DOHH2 (cell line): ENCODE measurements around the gene CDH2.

Source experiments
- H3F3A ChIP-seq: fragments of 200-600 bp; sonication (generic), shearing (Covaris generic); 2 replicates; pipeline ENCODE4 v1.6.0; 2016; ENCODE audit warnings: antibody characterized with exemption, mild to moderate bottlenecking; ENCODE audit not compliant: control insufficient read depth, insufficient read depth
- H3K27ac ChIP-seq: fragments of 200-600 bp; sonication (generic); 2 replicates; pipeline ENCODE4 v1.5.1; 2014; ENCODE audit warnings: low read depth, mild to moderate bottlenecking, low read length, moderate library complexity
- H3K27me3 ChIP-seq: fragments of 200-600 bp; sonication (generic); 2 replicates; pipeline ENCODE4 v1.6.1; 2014; ENCODE audit warnings: mild to moderate bottlenecking, low read length, mixed read lengths; ENCODE audit not compliant: control insufficient read depth
- H3K36me3 ChIP-seq: fragments of 200-600 bp; sonication (generic); 2 replicates; pipeline ENCODE4 v1.6.1; 2014; ENCODE audit warnings: mild to moderate bottlenecking, low read length, moderate library complexity, mixed read lengths; ENCODE audit not compliant: control insufficient read depth
- H3K4me1 ChIP-seq: fragments of 200-600 bp; sonication (generic); 2 replicates; pipeline ENCODE4 v1.6.1; 2014; ENCODE audit warnings: mild to moderate bottlenecking, low read length, mixed read lengths; ENCODE audit not compliant: control insufficient read depth
- H3K4me2 ChIP-seq: fragments of 200-600 bp; sonication (generic); 2 replicates; pipeline ENCODE4 v1.6.0; 2014; ENCODE audit warnings: mild to moderate bottlenecking, low read length, moderate library complexity
- H3K4me3 ChIP-seq: fragments of 200-600 bp; sonication (generic); 2 replicates; pipeline ENCODE4 v1.5.1; 2014; ENCODE audit warnings: mild to moderate bottlenecking, low read length, mixed read lengths
- H3K79me2 ChIP-seq: fragments of 200-600 bp; sonication (generic); 2 replicates; pipeline ENCODE4 v1.6.1; 2014; ENCODE audit warnings: mild to moderate bottlenecking, low read length, mixed read lengths; ENCODE audit not compliant: control insufficient read depth
- H3K9me2 ChIP-seq: fragments of 200-600 bp; sonication (generic); replicated peaks from 2 replicates; pipeline ENCODE4 v1.6.1; 2014; ENCODE audit warnings: mild to moderate bottlenecking, low read length, mixed read lengths; ENCODE audit not compliant: control insufficient read depth
- H3K9me3 ChIP-seq: fragments of 200-600 bp; sonication (generic); 2 replicates; pipeline ENCODE4 v1.6.1; 2014; ENCODE audit warnings: antibody characterized with exemption, low read length, mixed read lengths; ENCODE audit not compliant: control insufficient read depth, insufficient read depth
- H4K20me1 ChIP-seq: fragments of 200-600 bp; sonication (generic); 2 replicates; pipeline ENCODE4 v1.6.0; 2014; ENCODE audit warnings: low read depth, mild to moderate bottlenecking, antibody characterized with exemption, low read length, moderate library complexity; ENCODE audit not compliant: control insufficient read depth, insufficient read depth
- EZH2phosphoT487 ChIP-seq: fragments of 200-600 bp; sonication (generic); IDR thresholded peaks from 2 replicates; pipeline ENCODE4 v1.6.1; 2017; ENCODE audit warnings: borderline replicate concordance, mild to moderate bottlenecking, antibody characterized with exemption, low read length, moderate library complexity, mixed read lengths
- TF ChIP-seq, protein P1 (sequence below): fragments of 200-600 bp; sonication (generic); IDR thresholded peaks from one replicate; pipeline ENCODE4 v1.5.1; 2014; ENCODE audit warnings: antibody characterized with exemption, mild to moderate bottlenecking, low read depth, low read length; ENCODE audit not compliant: poor library complexity, severe bottlenecking

Gene CDH2

DNA sequence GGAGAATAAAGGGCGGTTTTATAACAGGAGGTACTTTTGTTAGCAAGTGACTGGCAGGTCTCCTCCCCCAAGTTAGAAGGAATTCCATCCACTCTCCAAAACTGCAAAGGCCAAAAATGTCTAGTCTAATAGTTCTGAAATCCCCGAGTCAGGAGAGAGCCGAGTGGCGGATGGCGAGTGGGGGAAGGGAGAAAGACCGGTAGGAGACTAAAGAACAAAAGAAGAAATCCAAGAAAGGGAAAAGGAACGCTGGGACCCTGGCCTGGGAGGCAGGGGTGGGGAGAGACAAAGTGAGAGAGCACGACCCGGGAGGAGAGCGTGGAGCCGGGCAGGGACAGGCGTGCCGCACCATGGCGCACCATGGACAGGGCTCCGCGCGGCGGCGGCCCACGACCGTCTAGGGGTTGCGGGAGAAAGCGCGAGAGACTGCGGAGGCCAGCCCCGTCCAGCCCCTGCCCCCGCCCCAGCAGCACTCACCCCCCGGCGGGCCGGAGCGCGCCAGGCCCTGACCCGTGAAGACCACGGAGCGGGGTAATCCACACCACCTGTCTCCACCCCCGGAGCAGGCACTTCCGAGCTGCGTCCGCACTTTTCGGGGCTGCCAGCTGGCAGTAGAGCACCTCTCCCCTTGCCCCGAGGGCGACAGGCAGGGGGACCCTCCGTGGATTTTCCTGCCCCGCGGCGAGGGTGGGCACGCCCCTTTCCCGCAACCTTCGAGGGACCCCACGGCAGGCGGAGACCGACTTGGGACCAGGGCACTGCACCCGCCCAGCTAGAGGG, 1.6 kb downstream of the CDH2 start:
- Histone ChIP-seq H3K36me3 (no peaks in the 10 kb centered on the region), H3K27ac (no peak overlapping the region), H4K20me1 (no peaks in the 10 kb centered on the region), H3K9me2 (no peaks in the 10 kb centered on the region), H3K4me2 (no peak overlapping the region), H3F3A (no peaks in the 10 kb centered on the region), H3K27me3 (no peaks in the 10 kb centered on the region), H3K4me3 (no peak overlapping the region), H3K4me1 (no peaks in the 10 kb centered on the region), H3K79me2 (no peaks in the 10 kb centered on the region), H3K9me3 (peaks cover 15% of the 10 kb centered on the region; the same call in 1 of the 2 replicates)
- TF ChIP-seq, protein P1, sequence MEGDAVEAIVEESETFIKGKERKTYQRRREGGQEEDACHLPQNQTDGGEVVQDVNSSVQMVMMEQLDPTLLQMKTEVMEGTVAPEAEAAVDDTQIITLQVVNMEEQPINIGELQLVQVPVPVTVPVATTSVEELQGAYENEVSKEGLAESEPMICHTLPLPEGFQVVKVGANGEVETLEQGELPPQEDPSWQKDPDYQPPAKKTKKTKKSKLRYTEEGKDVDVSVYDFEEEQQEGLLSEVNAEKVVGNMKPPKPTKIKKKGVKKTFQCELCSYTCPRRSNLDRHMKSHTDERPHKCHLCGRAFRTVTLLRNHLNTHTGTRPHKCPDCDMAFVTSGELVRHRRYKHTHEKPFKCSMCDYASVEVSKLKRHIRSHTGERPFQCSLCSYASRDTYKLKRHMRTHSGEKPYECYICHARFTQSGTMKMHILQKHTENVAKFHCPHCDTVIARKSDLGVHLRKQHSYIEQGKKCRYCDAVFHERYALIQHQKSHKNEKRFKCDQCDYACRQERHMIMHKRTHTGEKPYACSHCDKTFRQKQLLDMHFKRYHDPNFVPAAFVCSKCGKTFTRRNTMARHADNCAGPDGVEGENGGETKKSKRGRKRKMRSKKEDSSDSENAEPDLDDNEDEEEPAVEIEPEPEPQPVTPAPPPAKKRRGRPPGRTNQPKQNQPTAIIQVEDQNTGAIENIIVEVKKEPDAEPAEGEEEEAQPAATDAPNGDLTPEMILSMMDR: no peak

DNA sequence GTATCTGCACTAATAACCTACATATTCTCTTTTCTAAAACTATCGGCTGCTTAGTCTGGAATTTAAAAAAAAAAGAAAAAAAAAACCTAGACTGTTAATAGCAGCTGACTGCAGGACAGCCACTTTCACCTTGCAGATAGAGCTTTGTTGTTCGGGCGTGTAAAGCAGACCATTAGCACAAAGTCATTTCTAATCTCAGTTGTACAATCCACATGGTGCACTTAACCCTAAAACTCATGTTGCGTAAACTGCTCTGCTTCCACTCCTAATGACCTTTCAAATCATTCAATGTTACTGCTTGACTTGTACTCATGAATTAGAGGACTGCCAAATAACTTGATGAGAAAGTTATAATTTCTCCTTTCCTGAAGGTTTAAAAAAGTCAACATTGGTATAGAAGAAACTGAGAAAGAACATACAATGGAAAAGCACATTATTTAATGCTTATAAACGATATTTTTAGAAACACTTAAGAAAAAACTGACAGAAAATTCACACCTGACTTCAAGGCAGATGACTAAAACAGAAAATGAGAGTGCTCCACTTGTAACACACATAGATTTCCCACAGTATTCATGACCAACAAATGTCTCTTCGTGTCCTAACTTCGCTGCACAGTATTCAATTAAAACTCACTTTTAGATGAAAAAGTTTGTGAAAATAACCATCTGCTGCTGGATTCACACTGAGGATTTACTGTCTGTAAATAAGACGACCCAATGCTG, 2.6 kb downstream of the CDH2 start:
- Histone ChIP-seq H4K20me1 (no peaks in the 10 kb centered on the region), H3K9me3 (peaks cover 15% of the 10 kb centered on the region; the same call in 1 of the 2 replicates), H3K4me3 (no peak overlapping the region), H3K79me2 (no peaks in the 10 kb centered on the region), H3K4me1 (no peaks in the 10 kb centered on the region), H3F3A (no peaks in the 10 kb centered on the region), H3K9me2 (no peaks in the 10 kb centered on the region), H3K27me3 (no peaks in the 10 kb centered on the region), H3K4me2 (no peak overlapping the region), H3K36me3 (no peaks in the 10 kb centered on the region), H3K27ac (no peak overlapping the region)
- TF ChIP-seq, protein P1: no peak
- TF ChIP-seq EZH2phosphoT487: no peak

DNA sequence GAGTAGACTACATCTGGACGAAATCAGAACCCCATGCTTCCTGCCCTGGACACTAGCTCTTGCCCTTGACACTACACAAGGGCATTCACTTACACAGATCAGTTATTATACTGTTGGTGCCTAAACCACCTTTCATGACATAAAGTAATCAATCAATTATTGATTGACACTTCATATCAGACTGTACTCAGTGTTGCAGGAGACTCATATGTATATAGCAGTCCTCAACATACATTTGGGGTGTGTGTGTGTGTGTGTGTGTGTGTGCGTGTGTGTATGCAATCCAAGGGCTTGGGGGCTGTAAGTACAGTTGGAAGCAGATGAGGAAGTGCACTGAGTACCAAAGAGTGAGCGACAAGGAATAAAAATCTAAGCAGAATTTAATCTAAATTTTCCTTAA, 5.1 kb downstream of the CDH2 start:
- TF ChIP-seq, protein P1: no peak
- no peak for TF ChIP-seq EZH2phosphoT487
- Histone ChIP-seq H4K20me1 (no peaks in the 10 kb centered on the region), H3K9me2 (no peaks in the 10 kb centered on the region)

More for the DNA sequence above, 5.1 kb downstream of the CDH2 start:
- H3K27me3 ChIP-seq: no peaks in the 10 kb centered on the region
- H3F3A ChIP-seq: no peaks in the 10 kb centered on the region
- peaks cover 15% of the 10 kb centered on the region; the same call in 1 of the 2 replicates for H3K9me3 ChIP-seq
- no peak overlapping the region for H3K4me2 ChIP-seq
- H3K4me3 ChIP-seq: no peak overlapping the region
- no peak overlapping the region for H3K27ac ChIP-seq
- no peaks in the 10 kb centered on the region for H3K36me3 ChIP-seq
- no peaks in the 10 kb centered on the region for H3K4me1 ChIP-seq
- no peaks in the 10 kb centered on the region for H3K79me2 ChIP-seq
